Mesenchymal stem cell (in vitro differentiated cells and primary cell): ENCODE data around the gene MYLK3.

Source experiments
- DNase-seq: peaks from one replicate; pipeline ENCODE4 v3.0.0-alpha.2; 2013
- H2AFZ ChIP-seq: one replicate; pipeline ENCODE4 v1.6.1; 2013; ENCODE audit warnings: low read depth, mild to moderate bottlenecking, control low read depth, inconsistent platforms, low read length, moderate library complexity
- H2AK5ac ChIP-seq: 2 replicates; pipeline ENCODE4 v1.6.1; 2013; ENCODE audit warnings: low read length, moderate library complexity, mild to moderate bottlenecking, inconsistent platforms; ENCODE audit not compliant: severe bottlenecking
- H2BK120ac ChIP-seq: one replicate; pipeline ENCODE4 v1.6.1; 2013; ENCODE audit warnings: low read depth, mild to moderate bottlenecking, inconsistent platforms, low read length, moderate library complexity
- H2BK12ac ChIP-seq, 2 experiments: one replicate each; pipeline ENCODE4 v1.6.1; 2013; ENCODE audit warnings: inconsistent platforms in 2 of 2, low read length in 2 of 2, mild to moderate bottlenecking in 2 of 2, moderate library complexity in 2 of 2, control low read depth in 1 of 2
- H2BK15ac ChIP-seq: one replicate; pipeline ENCODE4 v1.6.1; 2013; ENCODE audit warnings: mild to moderate bottlenecking, low read depth, inconsistent platforms; ENCODE audit not compliant: poor library complexity, severe bottlenecking
- H2BK5ac ChIP-seq: 2 replicates; pipeline ENCODE4 v1.6.1; 2013; ENCODE audit warnings: low read depth, mild to moderate bottlenecking, low read length, control low read depth, inconsistent platforms; ENCODE audit not compliant: poor library complexity, severe bottlenecking
- H3K14ac ChIP-seq, 2 experiments: one replicate each; pipeline ENCODE4 v1.6.1; 2013; ENCODE audit warnings: inconsistent platforms in 2 of 2, low read length in 2 of 2, control low read depth in 1 of 2, mild to moderate bottlenecking in 1 of 2, moderate library complexity in 1 of 2
- H3K18ac ChIP-seq, 2 experiments: one replicate each; pipeline ENCODE4 v1.6.1; 2013; ENCODE audit warnings: inconsistent platforms in 2 of 2, low read length in 2 of 2, control low read depth in 1 of 2, low read depth in 1 of 2, mild to moderate bottlenecking in 1 of 2
- H3K23ac ChIP-seq, 2 experiments: one replicate each; pipeline ENCODE4 v1.6.1; 2013; ENCODE audit warnings: inconsistent platforms in 2 of 2, low read length in 2 of 2, mild to moderate bottlenecking in 2 of 2, moderate library complexity in 2 of 2, control low read depth in 1 of 2
- H3K27ac ChIP-seq: 2 replicates; pipeline ENCODE4 v1.5.1; 2013; ENCODE audit warnings: mild to moderate bottlenecking, moderate library complexity, low read length, control low read depth, inconsistent platforms; ENCODE audit not compliant: poor library complexity, severe bottlenecking
- H3K27me3 ChIP-seq, 2 experiments: 2 replicates each; pipeline versions ENCODE4 v1.6.1 to v1.7.0; 2013; ENCODE audit warnings: low read length in 2 of 2, mild to moderate bottlenecking in 2 of 2, moderate library complexity in 2 of 2, control low read depth in 1 of 2, inconsistent platforms in 1 of 2; ENCODE audit not compliant: control insufficient read depth in 1 of 2, insufficient read depth in 1 of 2
- H3K36me3 ChIP-seq, 2 experiments: 2 replicates each; pipeline versions ENCODE4 v1.6.1 to v1.7.0; 2013; ENCODE audit warnings: low read length in 2 of 2, control low read depth in 1 of 2, inconsistent platforms in 1 of 2, low read depth in 1 of 2, mild to moderate bottlenecking in 1 of 2; ENCODE audit not compliant: insufficient read depth in 2 of 2, control insufficient read depth in 1 of 2
- H3K4ac ChIP-seq, 2 experiments: one replicate each; pipeline ENCODE4 v1.6.1; 2013; ENCODE audit warnings: inconsistent platforms in 2 of 2, low read length in 2 of 2, mild to moderate bottlenecking in 2 of 2, moderate library complexity in 2 of 2, control low read depth in 1 of 2, low read depth in 1 of 2
- H3K4me1 ChIP-seq: 2 replicates; pipeline ENCODE4 v1.6.1; 2013; ENCODE audit warnings: low read depth, low read length, control low read depth; ENCODE audit not compliant: control insufficient read depth, insufficient read depth
- H3K4me2 ChIP-seq: 2 replicates; pipeline ENCODE4 v1.6.1; 2013; ENCODE audit warnings: low read length, mild to moderate bottlenecking, inconsistent platforms; ENCODE audit not compliant: poor library complexity, severe bottlenecking
- H3K4me3 ChIP-seq, 2 experiments: 2 replicates each; pipeline versions ENCODE4 v1.5.1 to v1.7.0; 2013; ENCODE audit warnings: low read length in 2 of 2, mild to moderate bottlenecking in 2 of 2, control low read depth in 1 of 2, low read depth in 1 of 2; ENCODE audit not compliant: insufficient read depth in 1 of 2
- H3K79me1 ChIP-seq: replicated peaks from 2 replicates; pipeline ENCODE4 v1.6.1; 2013; ENCODE audit warnings: mild to moderate bottlenecking, control low read depth, low read length, inconsistent platforms; ENCODE audit not compliant: poor library complexity, severe bottlenecking
- H3K9ac ChIP-seq: 2 replicates; pipeline ENCODE4 v1.7.0; 2013; ENCODE audit warnings: mild to moderate bottlenecking, low read length, moderate library complexity
- H3K9me3 ChIP-seq: 2 replicates; pipeline ENCODE4 v1.7.0; 2013; ENCODE audit warnings: mild to moderate bottlenecking, low read length; ENCODE audit not compliant: control insufficient read depth
- H4K8ac ChIP-seq: one replicate; pipeline ENCODE4 v1.6.1; 2013; ENCODE audit warnings: inconsistent platforms, mild to moderate bottlenecking, low read length, moderate library complexity
- H4K91ac ChIP-seq: one replicate; pipeline ENCODE4 v1.6.1; 2013; ENCODE audit warnings: mild to moderate bottlenecking, low read length, inconsistent platforms
- WGBS: methylation state at CpG from one replicate; pipeline ENCODE4 v1.1.7; 2013; ENCODE audit warnings: mixed read lengths; 5-methylcytosine and 5-hydroxymethylcytosine counted together

Gene MYLK3

GRCh38 chr16:46727630-46728029, 20.5 kb downstream of the MYLK3 start:
- Histone ChIP-seq H3K4ac (no peak overlapping the region), H3K27me3 (peaks cover 6 to 13% of the 10 kb centered on the region in 2 experiments), H3K4me1 (no peaks in the 10 kb centered on the region), H2AK5ac (no peak overlapping the region), H3K9me3 (peaks cover 8% of the 10 kb centered on the region), H3K4me3 (no peak overlapping the region), H3K9ac (no peak overlapping the region), H3K4me2 (no peak overlapping the region), H4K8ac (no peak overlapping the region), H2BK5ac (no peak overlapping the region), H3K27ac (no peak overlapping the region), H2BK12ac (no peak overlapping the region), H3K23ac (no peak overlapping the region), H2AFZ (no peak overlapping the region), H2BK120ac (no peak overlapping the region), H2BK15ac (no peak overlapping the region), H3K14ac (no peak overlapping the region), H3K79me1 (no peaks in the 10 kb centered on the region), H4K91ac (no peak overlapping the region), H3K18ac (no peak overlapping the region), H3K36me3 (no peaks in the 10 kb centered on the region)
- 91% methylated on average over 9 of the region's 9 CpGs for WGBS
- no peak for DNase-seq

- Histone ChIP-seq H3K9ac (no peak overlapping the region), H3K18ac (no peak overlapping the region), H3K23ac (no peak overlapping the region), H3K9me3 (peaks cover 8% of the 10 kb centered on the region), H3K14ac (no peak overlapping the region), H2BK5ac (no peak overlapping the region), H3K4me3 (no peak overlapping the region), H2BK120ac (no peak overlapping the region), H3K27ac (no peak overlapping the region), H2AFZ (no peak overlapping the region), H3K4me2 (no peak overlapping the region), H3K36me3 (no peaks in the 10 kb centered on the region), H2BK15ac (no peak overlapping the region), H4K8ac (no peak overlapping the region), H4K91ac (no peak overlapping the region), H3K79me1 (no peaks in the 10 kb centered on the region), H3K4ac (no peak overlapping the region), H3K4me1 (no peaks in the 10 kb centered on the region), H2AK5ac (no peak overlapping the region), H2BK12ac (no peak overlapping the region), H3K27me3 (peaks cover 1 to 10% of the 10 kb centered on the region in 2 experiments)
- no peak for DNase-seq
- 95% methylated on average over 6 of the region's 7 CpGs for WGBS
Measured at GRCh38 chr16:46727184-46727583, 21.0 kb downstream of the MYLK3 start.

GRCh38 chr16:46721885-46722284, 26.3 kb downstream of the MYLK3 start:
- H3K27ac ChIP-seq = no peak overlapping the region
- no peaks in the 10 kb centered on the region for H3K79me1 ChIP-seq
- no peak overlapping the region for H2BK120ac ChIP-seq
- H3K9me3 ChIP-seq = peaks cover 8% of the 10 kb centered on the region
- H2BK12ac ChIP-seq = no peak overlapping the region
- H3K27me3 ChIP-seq = peaks cover 0 to 3% of the 10 kb centered on the region in 2 experiments
- H3K36me3 ChIP-seq = no peaks in the 10 kb centered on the region
- no peak overlapping the region for H3K4ac ChIP-seq
- H3K18ac ChIP-seq = no peak overlapping the region
- H3K14ac ChIP-seq = no peak overlapping the region
- H3K9ac ChIP-seq = no peak overlapping the region
- H4K91ac ChIP-seq = no peak overlapping the region
- DNase-seq = no peak
- no peak overlapping the region for H2AK5ac ChIP-seq
- no peak overlapping the region for H4K8ac ChIP-seq
- no peaks in the 10 kb centered on the region for H3K4me1 ChIP-seq
- 98% methylated on average over 3 of the region's 4 CpGs for WGBS
- H3K4me3 ChIP-seq = no peak overlapping the region
- no peak overlapping the region for H2BK15ac ChIP-seq
- H3K23ac ChIP-seq = no peak overlapping the region
- no peak overlapping the region for H3K4me2 ChIP-seq
- no peak overlapping the region for H2BK5ac ChIP-seq
- H2AFZ ChIP-seq = no peak overlapping the region

GRCh38 chr16:46720619-46721018, 27.5 kb downstream of the MYLK3 start:
- DNase-seq = no peak
- H4K8ac ChIP-seq = no peak overlapping the region
- no peak overlapping the region for H3K18ac ChIP-seq
- H3K14ac ChIP-seq = no peak overlapping the region
- no peak overlapping the region for H2AFZ ChIP-seq
- no peak overlapping the region for H4K91ac ChIP-seq
- H2BK5ac ChIP-seq = no peak overlapping the region
- H2BK15ac ChIP-seq = no peak overlapping the region
- H3K23ac ChIP-seq = no peak overlapping the region
- no peak overlapping the region for H3K27ac ChIP-seq
- no peak overlapping the region for H3K9ac ChIP-seq
- H3K4ac ChIP-seq = no peak overlapping the region
- H3K79me1 ChIP-seq = no peaks in the 10 kb centered on the region
- no peak overlapping the region for H3K4me3 ChIP-seq
- no peak overlapping the region for H2BK12ac ChIP-seq
- H3K36me3 ChIP-seq = no peaks in the 10 kb centered on the region
- no peak overlapping the region for H3K4me2 ChIP-seq
- 81% methylated on average over 2 of the region's 2 CpGs for WGBS
- H2BK120ac ChIP-seq = no peak overlapping the region
- peaks cover 7% of the 10 kb centered on the region for H3K9me3 ChIP-seq
- peaks cover 0 to 3% of the 10 kb centered on the region in 2 experiments for H3K27me3 ChIP-seq
- no peaks in the 10 kb centered on the region for H3K4me1 ChIP-seq
- no peak overlapping the region for H2AK5ac ChIP-seq
